ENCODE measurements around the gene TTC27. TPM values are rescaled to one million over a fixed set of nuclear protein-coding genes. Genes with fewer than 3 reads are reported as not detected.

The TTC27 gene
- total RNA-seq, 4 donors from 2014 or later = 7.1 to 20.3 (median 10.4) TPM

DNA sequence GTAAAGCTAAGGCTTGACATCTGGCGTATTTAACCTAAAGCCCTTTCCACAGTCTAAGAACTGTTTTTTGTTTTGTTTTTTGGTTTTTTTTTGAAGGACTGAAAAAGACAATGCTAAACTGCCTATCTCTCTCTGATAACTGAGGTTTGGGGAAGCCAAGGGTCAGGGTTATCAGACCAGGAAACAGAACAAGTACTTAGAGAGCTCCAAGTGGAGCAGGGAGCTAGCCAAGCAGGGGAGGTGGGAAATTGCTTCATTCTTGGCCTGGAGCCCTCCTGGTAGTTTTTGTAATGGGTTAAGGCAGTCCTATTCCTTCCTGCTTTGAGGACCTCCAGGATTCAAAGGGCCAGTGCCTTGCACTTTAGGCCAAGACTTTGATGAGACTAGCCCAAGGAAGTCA lies 164.6 kb downstream of the TTC27 start:
- in situ Hi-C loops (cut with MboI; ENCODE audit: low pct_ligation_motif_present in 1 of 4, low pct_unique_long_range_greater_than_20kb in 1 of 4, low sequenced_read_pairs in 3 of 4) (loop anchor here in 1 of 4 donors (25.0 kb wide), 2 partner anchors 245 to 595 kb away; no protein-coding TSS in a partner anchor), intact Hi-C loops (cut with DNase I; ENCODE audit: low total_unique reads) (no loop called here)
- H3K27me3 ChIP-seq = no peaks in the 10 kb centered on the region
- no peak overlapping the region for H3K4me3 ChIP-seq
- H3K36me3 ChIP-seq = no peaks in the 10 kb centered on the region
- DNase-seq = no peak
- H3K27ac ChIP-seq = no peak overlapping the region
- TF ChIP-seq, protein P1, sequence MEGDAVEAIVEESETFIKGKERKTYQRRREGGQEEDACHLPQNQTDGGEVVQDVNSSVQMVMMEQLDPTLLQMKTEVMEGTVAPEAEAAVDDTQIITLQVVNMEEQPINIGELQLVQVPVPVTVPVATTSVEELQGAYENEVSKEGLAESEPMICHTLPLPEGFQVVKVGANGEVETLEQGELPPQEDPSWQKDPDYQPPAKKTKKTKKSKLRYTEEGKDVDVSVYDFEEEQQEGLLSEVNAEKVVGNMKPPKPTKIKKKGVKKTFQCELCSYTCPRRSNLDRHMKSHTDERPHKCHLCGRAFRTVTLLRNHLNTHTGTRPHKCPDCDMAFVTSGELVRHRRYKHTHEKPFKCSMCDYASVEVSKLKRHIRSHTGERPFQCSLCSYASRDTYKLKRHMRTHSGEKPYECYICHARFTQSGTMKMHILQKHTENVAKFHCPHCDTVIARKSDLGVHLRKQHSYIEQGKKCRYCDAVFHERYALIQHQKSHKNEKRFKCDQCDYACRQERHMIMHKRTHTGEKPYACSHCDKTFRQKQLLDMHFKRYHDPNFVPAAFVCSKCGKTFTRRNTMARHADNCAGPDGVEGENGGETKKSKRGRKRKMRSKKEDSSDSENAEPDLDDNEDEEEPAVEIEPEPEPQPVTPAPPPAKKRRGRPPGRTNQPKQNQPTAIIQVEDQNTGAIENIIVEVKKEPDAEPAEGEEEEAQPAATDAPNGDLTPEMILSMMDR (IDR thresholded peaks at IDR 0.05) = no peak
- TF ChIP-seq POLR2A (IDR thresholded peaks at IDR 0.05) (no peak), POLR2AphosphoS5 (IDR thresholded peaks at IDR 0.05) (no peak), EP300 (IDR thresholded peaks at IDR 0.05; ENCODE audit: low read depth) (no peak)
- WGBS, 2 donors (ENCODE audit: low coverage in 1 of 2) = 83 to 100% methylated on average over 1 of the region's 1 CpG
- H3K9me3 ChIP-seq = no peaks in the 10 kb centered on the region
- H3K4me1 ChIP-seq = no peaks in the 10 kb centered on the region

DNA sequence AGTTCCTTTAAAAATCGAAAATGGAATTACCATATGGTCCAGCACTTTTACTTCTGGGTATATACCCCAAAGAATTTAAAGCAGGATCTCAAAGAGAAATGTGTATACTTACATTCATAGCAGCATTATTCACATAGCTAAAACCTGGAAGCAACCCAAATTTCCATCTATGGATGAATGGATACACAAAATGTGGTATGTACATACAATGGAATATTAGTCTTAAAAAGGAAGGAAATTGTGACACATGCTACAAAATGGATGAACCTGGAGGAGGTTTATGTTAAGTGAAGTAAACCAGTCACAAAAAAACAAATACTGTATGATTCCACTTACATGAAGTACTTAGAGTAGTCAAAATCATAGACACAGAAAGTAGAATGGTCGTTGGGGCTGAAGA lies 171.0 kb downstream of the TTC27 start:
- Histone ChIP-seq H3K4me3 (no peak overlapping the region), H3K9me3 (no peaks in the 10 kb centered on the region), H3K27me3 (no peaks in the 10 kb centered on the region), H3K36me3 (no peaks in the 10 kb centered on the region), H3K27ac (no peak overlapping the region), H3K4me1 (no peaks in the 10 kb centered on the region)
- intact Hi-C loops (cut with DNase I; ENCODE audit: low total_unique reads) = no loop called here
- in situ Hi-C loops (cut with MboI; ENCODE audit: low pct_ligation_motif_present in 1 of 4, low pct_unique_long_range_greater_than_20kb in 1 of 4, low sequenced_read_pairs in 3 of 4) = loop anchor here in 1 of 4 donors (25.0 kb wide), 2 partner anchors 238 to 588 kb away; no protein-coding TSS in a partner anchor
- no peak for DNase-seq
- WGBS, 2 donors (ENCODE audit: low coverage in 1 of 2) = 67 to 85% methylated on average over 2 of the region's 2 CpGs
- TF ChIP-seq, protein P1 (IDR thresholded peaks at IDR 0.05) = no peak
- TF ChIP-seq POLR2AphosphoS5 (IDR thresholded peaks at IDR 0.05) (no peak), POLR2A (IDR thresholded peaks at IDR 0.05) (no peak), EP300 (IDR thresholded peaks at IDR 0.05; ENCODE audit: low read depth) (no peak)

DNA sequence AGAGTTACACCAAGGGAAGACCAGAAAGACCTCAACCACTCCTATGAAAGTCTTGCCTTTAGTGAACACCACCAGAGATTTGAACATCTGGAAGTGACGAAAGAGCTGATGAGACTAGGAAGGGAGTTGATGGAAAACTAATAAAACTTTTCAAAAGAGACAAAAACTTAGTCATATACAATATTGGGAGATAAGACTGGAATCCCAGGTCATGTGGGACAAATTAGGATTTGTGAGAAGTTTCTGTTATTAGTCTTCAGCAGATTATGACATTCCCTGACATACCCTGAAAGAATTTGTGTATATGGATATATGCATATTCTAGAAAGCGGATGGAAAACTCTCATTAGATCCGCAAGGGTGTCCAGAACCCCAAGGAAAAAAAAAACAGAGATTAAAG lies 173.9 kb downstream of the TTC27 start:
- no peak for DNase-seq
- intact Hi-C loops (cut with DNase I; ENCODE audit: low total_unique reads) = no loop called here
- WGBS, 2 donors (ENCODE audit: low coverage in 1 of 2) = 94 to 97% methylated on average over 3 of the region's 3 CpGs
- in situ Hi-C loops (cut with MboI; ENCODE audit: low pct_ligation_motif_present in 1 of 4, low pct_unique_long_range_greater_than_20kb in 1 of 4, low sequenced_read_pairs in 3 of 4) = no loop called here
- H3K4me3 ChIP-seq = no peak overlapping the region
- no peaks in the 10 kb centered on the region for H3K9me3 ChIP-seq
- H3K27ac ChIP-seq = no peak overlapping the region
- TF ChIP-seq, protein P1 (IDR thresholded peaks at IDR 0.05) = no peak
- TF ChIP-seq POLR2AphosphoS5 (IDR thresholded peaks at IDR 0.05) = no peak
- no peak for TF ChIP-seq EP300 (IDR thresholded peaks at IDR 0.05; ENCODE audit: low read depth)
- TF ChIP-seq POLR2A (IDR thresholded peaks at IDR 0.05) = no peak
- H3K36me3 ChIP-seq = no peaks in the 10 kb centered on the region
- no peaks in the 10 kb centered on the region for H3K27me3 ChIP-seq
- H3K4me1 ChIP-seq = peaks cover 0 to 11% (median 7%) of the 10 kb centered on the region in 4 donors

DNA sequence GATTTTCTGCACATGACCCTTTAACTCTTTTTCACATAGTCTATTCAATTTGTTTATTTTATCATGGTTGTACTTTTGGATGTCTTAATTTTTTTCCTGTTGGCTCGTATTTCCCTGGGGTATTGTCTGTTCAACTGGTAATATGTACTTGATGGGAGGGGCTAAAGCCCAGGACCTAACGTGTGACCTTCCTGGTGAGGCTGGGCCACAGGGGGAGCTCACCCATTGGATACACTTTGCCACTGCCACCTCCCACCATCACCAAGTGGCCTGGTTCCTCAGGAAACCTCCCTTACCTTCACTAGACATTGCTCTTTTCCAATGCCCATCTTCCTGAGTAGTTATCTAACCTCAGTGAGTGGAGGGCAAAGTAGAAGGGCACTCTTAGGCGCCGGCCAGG lies 175.0 kb downstream of the TTC27 start:
- no peak overlapping the region for H3K4me3 ChIP-seq
- TF ChIP-seq POLR2AphosphoS5 (IDR thresholded peaks at IDR 0.05) = no peak
- TF ChIP-seq EP300 (IDR thresholded peaks at IDR 0.05; ENCODE audit: low read depth) = no peak
- no peak for TF ChIP-seq POLR2A (IDR thresholded peaks at IDR 0.05)
- TF ChIP-seq, protein P1 (IDR thresholded peaks at IDR 0.05) = no peak
- intact Hi-C loops (cut with DNase I; ENCODE audit: low total_unique reads) (no loop called here), in situ Hi-C loops (cut with MboI; ENCODE audit: low pct_ligation_motif_present in 1 of 4, low pct_unique_long_range_greater_than_20kb in 1 of 4, low sequenced_read_pairs in 3 of 4) (no loop called here)
- H3K27ac ChIP-seq = no peak overlapping the region
- no peak for DNase-seq
- no peaks in the 10 kb centered on the region for H3K9me3 ChIP-seq
- no peaks in the 10 kb centered on the region for H3K27me3 ChIP-seq
- peaks cover 0 to 11% (median 7%) of the 10 kb centered on the region in 4 donors for H3K4me1 ChIP-seq
- H3K36me3 ChIP-seq = no peaks in the 10 kb centered on the region
- WGBS, 2 donors (ENCODE audit: low coverage in 1 of 2) = 91% methylated on average over 4 of the region's 4 CpGs; no CpG with 5 or more reads in 1 of the 2 donors
